WTC11 (cell line): Measurements from ENCODE around the gene CYP4F11. TPM values are rescaled to one million over a fixed set of nuclear protein-coding genes. Genes with fewer than 3 reads are reported as not detected.

Experiments used
- ATAC-seq: fragments of 200-7000 bp; cut with Tn5 transposase; 2 replicates; pipeline ENCODE4 v1.10.0; 2021; ENCODE audit warnings: mild to moderate bottlenecking, moderate library complexity
- Bru-seq: library from RNA; stranded (reverse); fragments of 400-500 nt; gene quantifications from one replicate; lab custom pipeline; 2021; lab: Mats Ljungman, UMichigan
- CTCF ChIA-PET: fragments of 300-600 bp; sonication (Branson Sonifier 250); formaldehyde crosslinking; loops from one replicate; lab custom pipeline; 2021; ENCODE audit warnings: antibody characterized with exemption; lab: Charles Lee
- POLR2A ChIA-PET: fragments of 350-600 bp; sonication (Branson Sonifier 250); formaldehyde crosslinking; loops from one replicate; lab custom pipeline; 2021; ENCODE audit warnings: antibody characterized with exemption; lab: Charles Lee
- DNase-seq: peaks from one replicate; pipeline ENCODE4 v3.0.0; 2021; ENCODE audit warnings: low spot score
- H3K27ac Mint-ChIP-seq: 2 replicates; pipeline ENCODE4 v1.8.0; 2021; ENCODE audit warnings: mixed read lengths
- H3K27me3 Mint-ChIP-seq: 2 replicates; pipeline ENCODE4 v1.8.0; 2021; ENCODE audit warnings: low read depth, mild to moderate bottlenecking, moderate library complexity, mixed read lengths
- H3K36me3 Mint-ChIP-seq: 2 replicates; pipeline ENCODE4 v1.8.0; 2021; ENCODE audit warnings: mixed read lengths
- H3K4me1 Mint-ChIP-seq: 2 replicates; pipeline ENCODE4 v1.8.0; 2022; ENCODE audit warnings: mixed read lengths
- H3K4me3 Mint-ChIP-seq: 2 replicates; pipeline ENCODE4 v1.8.0; 2021; ENCODE audit warnings: mild to moderate bottlenecking, moderate library complexity, mixed read lengths
- H3K9me3 Mint-ChIP-seq: 2 replicates; pipeline ENCODE4 v1.8.0; 2021; ENCODE audit warnings: mixed read lengths
- ARID4B ChIP-seq: sonication (generic); formaldehyde crosslinking; IDR thresholded peaks from 2 replicates; pipeline ENCODE4 v1.8.0; 2023; ENCODE audit warnings: missing genetic modification reagents, mild to moderate bottlenecking, borderline replicate concordance
- ATF1 ChIP-seq: sonication (generic); formaldehyde crosslinking; IDR thresholded peaks from 2 replicates; pipeline ENCODE4 v1.8.1; 2023; ENCODE audit warnings: mild to moderate bottlenecking, moderate library complexity, missing genetic modification reagents
- CREB1 ChIP-seq: sonication (generic); formaldehyde crosslinking; IDR thresholded peaks from 2 replicates; pipeline ENCODE4 v1.8.0; 2023; ENCODE audit warnings: mild to moderate bottlenecking, missing genetic modification reagents
- GABPB1 ChIP-seq: sonication (generic); formaldehyde crosslinking; IDR thresholded peaks from 2 replicates; pipeline ENCODE4 v1.8.1; 2023; ENCODE audit warnings: mild to moderate bottlenecking, missing genetic modification reagents
- GRHL2 ChIP-seq: fragments of 250-450 bp; sonication (Bioruptor Pico); IDR thresholded peaks from 2 replicates; pipeline ENCODE4 v1.8.0; 2022; ENCODE audit warnings: mild to moderate bottlenecking, moderate library complexity; ENCODE audit not compliant: insufficient replicate concordance, severe bottlenecking
- HMGXB4 ChIP-seq: sonication (generic); formaldehyde crosslinking; IDR thresholded peaks from 2 replicates; pipeline ENCODE4 v1.8.1; 2023; ENCODE audit warnings: mild to moderate bottlenecking, moderate library complexity, missing genetic modification reagents
- JAZF1 ChIP-seq: fragments of 250-450 bp; sonication (Bioruptor Pico); IDR thresholded peaks from 2 replicates; pipeline ENCODE4 v1.9.0; 2021; ENCODE audit warnings: moderate library complexity, mild to moderate bottlenecking, inconsistent platforms
- JUN ChIP-seq: sonication (generic); formaldehyde crosslinking; IDR thresholded peaks from 2 replicates; pipeline ENCODE4 v1.8.0; 2023; ENCODE audit warnings: mild to moderate bottlenecking, missing genetic modification reagents
- MXD4 ChIP-seq: fragments of 250-450 bp; sonication (Bioruptor Pico); IDR thresholded peaks from 2 replicates; pipeline ENCODE4 v1.8.0; 2021; ENCODE audit warnings: mild to moderate bottlenecking, moderate library complexity, borderline replicate concordance
- MYBL2 ChIP-seq: sonication (generic); formaldehyde crosslinking; IDR thresholded peaks from 2 replicates; pipeline ENCODE4 v1.8.1; 2023; ENCODE audit warnings: mild to moderate bottlenecking, moderate library complexity, missing genetic modification reagents
- SMAD4 ChIP-seq: sonication (generic); formaldehyde crosslinking; IDR thresholded peaks from 2 replicates; pipeline ENCODE4 v1.8.0; 2022; ENCODE audit warnings: mild to moderate bottlenecking, missing genetic modification reagents
- SOX15 ChIP-seq: fragments of 250-450 bp; sonication (Bioruptor Pico); IDR thresholded peaks from 2 replicates; pipeline ENCODE4 v1.9.0; 2021; ENCODE audit warnings: mild to moderate bottlenecking
- STAT6 ChIP-seq: sonication (generic); formaldehyde crosslinking; conservative IDR thresholded peaks from 2 replicates; pipeline ENCODE4 v1.8.1; 2023; ENCODE audit warnings: mild to moderate bottlenecking, low read depth, missing genetic modification reagents, moderate library complexity
- TCF7 ChIP-seq: sonication (generic); formaldehyde crosslinking; IDR thresholded peaks from 2 replicates; pipeline ENCODE4 v1.8.0; 2022; ENCODE audit warnings: mild to moderate bottlenecking, low read depth, missing genetic modification reagents, moderate library complexity
- TEAD4 ChIP-seq: sonication (generic); formaldehyde crosslinking; IDR thresholded peaks from 2 replicates; pipeline ENCODE4 v1.8.0; 2022; ENCODE audit warnings: mild to moderate bottlenecking, missing genetic modification reagents
- ZNF232 ChIP-seq: sonication (generic); formaldehyde crosslinking; IDR thresholded peaks from 2 replicates; pipeline ENCODE4 v1.8.0; 2022; ENCODE audit warnings: mild to moderate bottlenecking, missing genetic modification reagents
- long read RNA-seq, 3 experiments: library from RNA in 1 of 3; library from capped mRNA in 1 of 3; library from polyadenylated mRNA in 1 of 3; unstranded in 2 of 3; stranded (forward) in 1 of 3; transcript quantifications; one replicate each; pipeline ENCODE4 v2.0.0, GENCODE V29; 2021
- total RNA-seq: library from RNA; stranded (reverse); gene quantifications from 3 replicates; pipeline ENCODE4 v1.2.3, GENCODE V29; 2021

The CYP4F11 gene
- total RNA-seq (0.07 TPM in 1 of 3 replicates, not detected in the others), Bru-seq, nascent RNA (percentile 6 among the genes with signal in this experiment)
- long read RNA-seq, experiment 1 = 0 reads
- long read RNA-seq, experiment 2 = 0 reads
- long read RNA-seq, experiment 3 = 0 reads

- ChIA-PET CTCF (no interaction called here), POLR2A (no interaction called here)
- ATAC-seq (no peak), DNase-seq (no peak)
- Mint-ChIP-seq H3K4me1 (no peaks in the 10 kb centered on the region), H3K36me3 (peaks cover 31% of the 10 kb centered on the region), H3K4me3 (peak within 1 kb of the TSS; percentile 14; the same call in 1 of the 2 replicates), H3K27ac (no peak within 1 kb of the TSS), H3K9me3 (peaks cover 44% of the 10 kb centered on the region), H3K27me3 (peaks cover 56% of the 10 kb centered on the region)
- no peak for TF ChIP-seq ZNF232 (CRISPR knock-in tag)
- no peak for TF ChIP-seq CREB1 (CRISPR knock-in tag)
- no peak for TF ChIP-seq TEAD4 (CRISPR knock-in tag)
These were observed at the start of gene CYP4F11 for GRCh38 chr19:15934332-15935078. TSS of gene CYP4F11 (minus strand) at chr19:15934529. CDS start at chr19:15934408, 121 bp downstream.

DNA sequence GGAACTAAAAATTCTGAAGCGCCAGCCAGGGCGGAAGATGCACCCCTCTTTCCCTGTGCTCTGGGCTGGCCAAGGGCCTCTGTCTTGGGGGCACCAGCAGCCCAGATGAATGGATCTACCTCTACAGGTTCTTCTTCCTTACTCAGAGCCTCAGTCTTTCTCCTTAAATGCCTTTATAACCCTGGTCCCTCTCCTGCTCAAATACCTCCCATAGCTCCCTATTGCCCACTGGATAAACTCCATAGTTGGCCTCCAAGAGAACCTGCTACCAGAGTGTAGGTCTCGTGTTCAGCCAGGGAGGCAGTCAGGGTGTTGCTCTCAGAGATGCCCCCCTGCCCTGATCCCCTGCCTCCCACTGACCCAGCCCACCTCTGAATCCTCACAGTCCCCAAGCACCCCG is 45.0 kb upstream of the CYP4F11 start:
- TF ChIP-seq STAT6 (no peak), JUN (CRISPR knock-in tag) (no peak), TCF7 (CRISPR knock-in tag) (no peak), JAZF1 (CRISPR knock-in tag) (no peak), SOX15 (no peak), ATF1 (CRISPR knock-in tag) (no peak), GABPB1 (CRISPR knock-in tag) (no peak), HMGXB4 (CRISPR knock-in tag) (no peak), MXD4 (no peak), ARID4B (no peak), SMAD4 (CRISPR knock-in tag) (no peak), GRHL2 (CRISPR knock-in tag) (no peak), MYBL2 (CRISPR knock-in tag) (no peak), TEAD4 (CRISPR knock-in tag) (no peak)
- no peak overlapping the region for H3K4me3 Mint-ChIP-seq
- CTCF ChIA-PET = no interaction called here
- no peak for DNase-seq
- POLR2A ChIA-PET = no interaction called here
- no peaks in the 10 kb centered on the region for H3K4me1 Mint-ChIP-seq
- peaks cover 20% of the 10 kb centered on the region for H3K27me3 Mint-ChIP-seq
- H3K27ac Mint-ChIP-seq = no peak overlapping the region
- peaks cover 47% of the 10 kb centered on the region for H3K36me3 Mint-ChIP-seq
- H3K9me3 Mint-ChIP-seq = peaks cover 73% of the 10 kb centered on the region
- ATAC-seq = no peak
